Thyroid gland (tissue), 4 donors: ENCODE results near the gene TJP1. TPM values are rescaled to one million over a fixed set of nuclear protein-coding genes. Genes with fewer than 3 reads are reported as not detected.

ENCODE experiments used
- DNase-seq, 2 donors: peaks; one replicate each; pipeline ENCODE4 v3.0.0-alpha.2; 2019
- H3K27ac ChIP-seq, 3 donors: fragments of 200-600 bp; sonication (generic); 1 replicate in 2 of 3; 2 replicates in 1 of 3; pipeline ENCODE4 v1.5.1; 2016 to 2019; ENCODE audit warnings: mild to moderate bottlenecking in 1 of 3, moderate library complexity in 1 of 3
- H3K27me3 ChIP-seq: fragments of 200-600 bp; sonication (generic); one replicate; pipeline ENCODE4 v1.5.1; 2019
- H3K36me3 ChIP-seq, 2 donors: fragments of 200-600 bp; sonication (generic); one replicate each; pipeline ENCODE4 v1.5.1; 2016 to 2019
- H3K4me1 ChIP-seq, 2 donors: fragments of 200-600 bp; sonication (generic); one replicate each; pipeline ENCODE4 v1.5.1; 2017 to 2019
- H3K4me3 ChIP-seq, 3 donors: fragments of 200-600 bp; sonication (generic); replicated peaks in 1 of 3; 1 replicate in 2 of 3; 2 replicates in 1 of 3; pipeline ENCODE4 v1.5.1; 2016; ENCODE audit warnings: mild to moderate bottlenecking in 1 of 3
- H3K9me3 ChIP-seq: fragments of 200-600 bp; sonication (generic); one replicate; pipeline ENCODE4 v1.5.1; 2017
- POLR2A ChIP-seq, 2 donors: fragments of 450-650 bp; IDR thresholded peaks; one replicate each; pipeline ENCODE4 v1.6.1; 2017; ENCODE audit warnings: antibody characterized with exemption in 2 of 2, mild to moderate bottlenecking in 2 of 2, moderate library complexity in 1 of 2
- WGBS, 2 donors: methylation state at CpG; one replicate each; pipeline ENCODE4 v1.1.5; 2017; 5-methylcytosine and 5-hydroxymethylcytosine counted together
- intact Hi-C: fragments of 100-400 bp; cut with DNase I; formaldehyde crosslinking; loops from one replicate; pipeline ENCODE4 v1.15.1; 2023
- total RNA-seq, 4 donors: library from RNA; depleted of rRNA; stranded (reverse); fragments of >200 nt; gene quantifications; one replicate each; pipeline ENCODE4 v1.2.3, GENCODE V29; 2016
- TF ChIP-seq, protein P1 (sequence below), 6 experiments: fragments of 200-600 bp in 3 of 6; fragments of 450-650 bp in 3 of 6; sonication (generic) in 3 of 6; IDR thresholded peaks; one replicate each; pipeline ENCODE4 v1.5.1; 2016 to 2019; ENCODE audit warnings: antibody characterized with exemption in 6 of 6, mild to moderate bottlenecking in 2 of 6, inconsistent platforms in 1 of 6, moderate library complexity in 1 of 6

TJP1 gene
- total RNA-seq, 4 donors from 2014 or later: 107 to 166 (median 126) TPM

DNA sequence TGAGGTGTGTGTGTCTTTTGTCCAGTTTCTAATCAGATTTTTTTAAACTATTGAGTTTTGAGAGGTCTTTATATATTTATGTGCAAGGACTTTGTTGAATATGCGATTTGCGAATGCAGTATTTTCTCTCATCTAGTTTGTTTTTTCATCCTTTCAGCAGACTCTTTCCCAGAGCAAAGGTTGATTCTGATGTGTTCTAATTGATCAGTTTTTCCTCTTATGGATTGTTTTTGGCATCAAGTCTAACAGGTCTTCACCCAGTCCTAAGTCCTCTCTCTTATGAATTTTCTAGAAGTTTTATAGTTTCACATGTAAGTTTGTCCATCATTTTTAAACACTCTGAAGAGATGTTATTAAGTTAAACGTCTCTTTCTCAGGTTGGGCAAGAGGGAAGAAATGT, 17.8 kb upstream of the TJP1 start:
- H3K27me3 ChIP-seq: no peaks in the 10 kb centered on the region
- no peaks in the 10 kb centered on the region for H3K36me3 ChIP-seq
- H3K9me3 ChIP-seq: no peaks in the 10 kb centered on the region
- no peak overlapping the region for H3K27ac ChIP-seq
- DNase-seq: no peak
- TF ChIP-seq, protein P1, sequence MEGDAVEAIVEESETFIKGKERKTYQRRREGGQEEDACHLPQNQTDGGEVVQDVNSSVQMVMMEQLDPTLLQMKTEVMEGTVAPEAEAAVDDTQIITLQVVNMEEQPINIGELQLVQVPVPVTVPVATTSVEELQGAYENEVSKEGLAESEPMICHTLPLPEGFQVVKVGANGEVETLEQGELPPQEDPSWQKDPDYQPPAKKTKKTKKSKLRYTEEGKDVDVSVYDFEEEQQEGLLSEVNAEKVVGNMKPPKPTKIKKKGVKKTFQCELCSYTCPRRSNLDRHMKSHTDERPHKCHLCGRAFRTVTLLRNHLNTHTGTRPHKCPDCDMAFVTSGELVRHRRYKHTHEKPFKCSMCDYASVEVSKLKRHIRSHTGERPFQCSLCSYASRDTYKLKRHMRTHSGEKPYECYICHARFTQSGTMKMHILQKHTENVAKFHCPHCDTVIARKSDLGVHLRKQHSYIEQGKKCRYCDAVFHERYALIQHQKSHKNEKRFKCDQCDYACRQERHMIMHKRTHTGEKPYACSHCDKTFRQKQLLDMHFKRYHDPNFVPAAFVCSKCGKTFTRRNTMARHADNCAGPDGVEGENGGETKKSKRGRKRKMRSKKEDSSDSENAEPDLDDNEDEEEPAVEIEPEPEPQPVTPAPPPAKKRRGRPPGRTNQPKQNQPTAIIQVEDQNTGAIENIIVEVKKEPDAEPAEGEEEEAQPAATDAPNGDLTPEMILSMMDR (IDR thresholded peaks at IDR 0.05): no peak
- TF ChIP-seq POLR2A (IDR thresholded peaks at IDR 0.05): no peak
- H3K4me1 ChIP-seq: peaks cover 0 to 5% of the 10 kb centered on the region in 2 donors
- H3K4me3 ChIP-seq: no peak overlapping the region
- WGBS, 2 donors: 90% methylated on average over 3 of the region's 3 CpGs
- intact Hi-C loops: no loop called here

DNA sequence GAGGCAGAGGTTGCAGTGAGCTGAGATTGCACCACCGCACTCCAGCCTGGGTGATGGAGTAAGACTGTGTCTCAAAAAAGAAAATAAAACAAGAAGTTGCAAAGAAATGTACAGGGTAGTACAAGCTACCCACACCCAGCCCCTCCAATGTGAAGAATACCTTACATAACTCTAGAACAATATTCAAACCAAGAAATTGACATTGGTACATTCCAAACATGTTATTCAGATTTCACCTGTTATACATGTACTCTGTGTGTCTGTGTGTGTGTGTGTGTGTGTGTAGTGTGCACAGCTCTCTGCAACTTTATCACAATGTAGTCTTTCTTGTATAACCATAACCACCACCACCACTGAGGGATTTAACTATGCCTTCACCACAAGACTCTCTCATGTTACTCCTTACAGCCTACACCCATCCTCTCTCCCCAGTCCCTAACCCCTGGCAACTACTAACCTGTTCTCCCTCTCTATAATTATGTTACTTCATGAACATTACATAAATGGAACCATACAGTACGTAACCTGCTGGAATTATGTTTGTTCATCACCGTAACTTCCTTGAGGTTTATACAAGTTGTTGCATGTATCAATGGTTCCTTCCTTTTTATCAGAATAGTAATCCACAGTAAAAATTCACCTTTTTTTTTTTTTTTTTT, 16.2 kb upstream of the TJP1 start:
- WGBS, 2 donors: 97 to 100% methylated on average over 3 of the region's 3 CpGs
- no peak for DNase-seq

DNA sequence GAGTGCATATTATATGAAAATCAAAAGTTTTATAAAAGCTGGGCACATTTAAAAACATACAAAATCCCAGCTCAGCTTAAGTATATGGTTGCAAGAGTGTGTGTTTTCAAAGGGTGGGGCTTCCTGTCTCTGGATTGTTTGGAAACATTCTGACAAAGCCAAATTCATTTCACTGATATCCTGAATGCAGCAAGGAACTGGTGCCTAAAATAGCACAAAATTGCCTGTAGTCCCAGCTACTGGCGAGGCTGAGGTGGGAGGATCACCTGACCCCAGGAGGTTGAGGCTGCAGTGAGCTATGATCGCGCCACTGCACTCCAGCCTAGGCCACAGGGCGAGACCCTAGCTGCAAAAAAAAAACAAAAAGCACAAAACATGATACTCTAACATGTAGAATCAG, 13.0 kb upstream of the TJP1 start:
- DNase-seq: no peak
- no peaks in the 10 kb centered on the region for H3K4me1 ChIP-seq
- 66 to 72% methylated on average over 4 of the region's 4 CpGs for WGBS, 2 donors
- H3K27ac ChIP-seq: peak overlapping the region in 1 of 3 donors; percentile 36
- H3K4me3 ChIP-seq: no peak overlapping the region
- H3K27me3 ChIP-seq: no peaks in the 10 kb centered on the region
- intact Hi-C loops: no loop called here
- TF ChIP-seq POLR2A (IDR thresholded peaks at IDR 0.05): no peak
- TF ChIP-seq, protein P1 (IDR thresholded peaks at IDR 0.05): no peak
- H3K9me3 ChIP-seq: no peaks in the 10 kb centered on the region
- H3K36me3 ChIP-seq: no peaks in the 10 kb centered on the region

More for the DNA sequence above, 16.2 kb upstream of the TJP1 start:
- Histone ChIP-seq H3K4me3 (no peak overlapping the region), H3K4me1 (peaks cover 0 to under 1% of the 10 kb centered on the region in 2 donors), H3K9me3 (no peaks in the 10 kb centered on the region), H3K27ac (no peak overlapping the region), H3K27me3 (no peaks in the 10 kb centered on the region), H3K36me3 (no peaks in the 10 kb centered on the region)
- TF ChIP-seq, protein P1 (IDR thresholded peaks at IDR 0.05): no peak
- no peak for TF ChIP-seq POLR2A (IDR thresholded peaks at IDR 0.05)
- intact Hi-C loops: no loop called here

DNA sequence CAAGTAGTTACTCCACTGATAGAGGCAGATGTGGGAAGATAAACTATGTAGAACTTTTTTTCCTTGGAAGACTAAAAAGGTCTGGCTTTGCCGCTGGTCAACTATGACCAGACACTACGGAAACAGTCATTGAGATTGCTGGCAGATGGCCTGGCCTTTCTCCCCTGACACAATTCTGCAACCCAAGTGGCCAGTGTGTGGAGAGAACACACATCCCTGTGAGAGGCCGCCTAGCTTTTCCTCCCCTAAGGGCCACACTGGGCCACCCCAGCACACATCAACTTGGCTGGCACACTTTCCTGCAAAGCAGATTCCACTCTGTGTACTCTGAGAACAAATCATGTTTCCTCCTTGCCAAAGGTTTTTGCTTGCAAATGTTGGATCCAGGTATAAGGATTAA, 10.4 kb upstream of the TJP1 start:
- TF ChIP-seq POLR2A (IDR thresholded peaks at IDR 0.05): no peak
- TF ChIP-seq, protein P1 (IDR thresholded peaks at IDR 0.05): no peak
- DNase-seq: no peak
- WGBS, 2 donors: 61 to 86% methylated on average over 3 of the region's 3 CpGs
- intact Hi-C loops: no loop called here
- no peaks in the 10 kb centered on the region for H3K27me3 ChIP-seq
- H3K9me3 ChIP-seq: no peaks in the 10 kb centered on the region
- no peaks in the 10 kb centered on the region for H3K4me1 ChIP-seq
- H3K27ac ChIP-seq: no peak overlapping the region
- H3K36me3 ChIP-seq: no peaks in the 10 kb centered on the region
- no peak overlapping the region for H3K4me3 ChIP-seq

DNA sequence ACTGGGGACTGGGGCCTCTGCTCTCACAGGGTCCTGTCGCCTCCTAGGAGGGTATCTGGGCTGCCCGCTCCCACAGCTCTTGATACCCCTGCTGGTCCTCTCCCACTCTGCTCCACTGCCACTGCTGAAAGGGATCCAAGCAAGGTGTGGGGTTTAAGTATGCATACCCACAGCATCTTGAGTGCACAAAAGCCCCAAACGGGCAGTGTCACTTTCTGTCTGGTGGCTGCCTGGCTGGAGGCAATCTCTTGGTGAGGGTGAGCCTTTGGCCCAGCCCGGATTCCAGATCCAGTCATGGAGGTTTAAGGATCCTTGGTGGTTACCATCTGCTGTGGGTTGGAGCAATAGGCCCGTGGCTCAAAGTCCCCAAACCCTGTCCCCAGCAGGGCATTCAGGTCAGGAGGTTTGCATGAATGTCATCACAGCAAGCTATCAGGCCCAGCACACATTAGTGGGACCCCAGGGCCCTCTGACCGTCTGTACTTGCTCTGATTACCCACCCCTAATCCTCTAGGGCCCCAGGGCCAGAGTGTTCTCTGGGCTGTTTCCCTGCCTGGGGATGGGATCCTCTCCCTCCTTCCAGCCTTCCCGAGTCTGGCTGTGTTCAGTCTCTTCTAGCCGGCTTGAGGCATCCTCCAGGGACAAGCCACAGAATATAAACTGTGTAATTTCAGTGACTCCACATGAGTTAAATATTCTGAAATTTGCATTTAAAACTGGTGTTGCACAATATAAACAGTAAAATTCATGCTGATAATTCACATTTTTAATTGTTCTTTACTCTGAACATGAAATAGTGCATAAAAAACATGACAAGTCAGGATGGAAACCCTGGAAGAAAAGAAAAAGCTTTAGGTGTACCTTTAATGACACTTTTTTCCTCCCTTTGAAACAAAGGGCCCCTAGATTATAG, 4.9 kb upstream of the TJP1 start:
- no peaks in the 10 kb centered on the region for H3K9me3 ChIP-seq
- no peaks in the 10 kb centered on the region for H3K36me3 ChIP-seq
- intact Hi-C loops: no loop called here
- no peak overlapping the region for H3K4me3 ChIP-seq
- H3K27me3 ChIP-seq: no peaks in the 10 kb centered on the region
- DNase-seq: no peak
- 70 to 76% methylated on average over 5 to 8 of the region's 8 CpGs for WGBS, 2 donors
- no peak overlapping the region for H3K27ac ChIP-seq
- no peak for TF ChIP-seq POLR2A (IDR thresholded peaks at IDR 0.05)
- TF ChIP-seq, protein P1 (IDR thresholded peaks at IDR 0.05): no peak
- H3K4me1 ChIP-seq: peaks cover 0 to 6% of the 10 kb centered on the region in 2 donors
